CD4-positive, alpha-beta T cell treated with Interleukin-4 for 4 hours (primary cell): ENCODE data around the gene SEL1L3.

ENCODE experiments used
- DNase-seq: peaks from one replicate; pipeline ENCODE4 v3.0.0-alpha.2; 2020

The SEL1L3 gene

GRCh38 chr4:25815586-25815985 lies 47.2 kb downstream of the SEL1L3 start:
- no peak for DNase-seq

- DNase-seq: no peak
Measured at GRCh38 chr4:25814301-25815136, 48.3 kb downstream of the SEL1L3 start.

- no peak for DNase-seq
Measured at GRCh38 chr4:25813448-25814106, 49.2 kb downstream of the SEL1L3 start.

- DNase-seq: no peak
Measured at GRCh38 chr4:25811841-25812240, 50.9 kb downstream of the SEL1L3 start.

GRCh38 chr4:25811374-25811690 lies 51.5 kb downstream of the SEL1L3 start:
- no peak for DNase-seq

- no peak for DNase-seq
Measured at GRCh38 chr4:25810461-25811373, 52.1 kb downstream of the SEL1L3 start.

- DNase-seq: no peak
Measured at GRCh38 chr4:25809996-25810395, 52.8 kb downstream of the SEL1L3 start.

- DNase-seq: no peak
Measured at GRCh38 chr4:25807102-25807728, 55.6 kb downstream of the SEL1L3 start.

- DNase-seq: no peak
Measured at GRCh38 chr4:25805255-25805860, 57.4 kb downstream of the SEL1L3 start.

GRCh38 chr4:25803720-25804225 lies 59.0 kb downstream of the SEL1L3 start:
- no peak for DNase-seq

- DNase-seq: no peak
Measured at GRCh38 chr4:25801594-25801993, 61.2 kb downstream of the SEL1L3 start.

GRCh38 chr4:25800245-25800644 lies 62.5 kb downstream of the SEL1L3 start:
- DNase-seq: no peak

- DNase-seq: no peak
Measured at GRCh38 chr4:25799522-25799921, 63.3 kb downstream of the SEL1L3 start.

GRCh38 chr4:25797136-25797535 lies 65.7 kb downstream of the SEL1L3 start:
- no peak for DNase-seq

GRCh38 chr4:25795566-25796454 lies 67.0 kb downstream of the SEL1L3 start:
- DNase-seq: no peak

- DNase-seq: no peak
Measured at GRCh38 chr4:25795091-25795490, 67.7 kb downstream of the SEL1L3 start.

- no peak for DNase-seq
Measured at GRCh38 chr4:25792876-25793275, 69.9 kb downstream of the SEL1L3 start.

GRCh38 chr4:25792200-25792791 lies 70.5 kb downstream of the SEL1L3 start:
- no peak for DNase-seq

GRCh38 chr4:25790024-25790423 lies 72.8 kb downstream of the SEL1L3 start:
- DNase-seq: no peak

GRCh38 chr4:25788703-25789238 lies 74.0 kb downstream of the SEL1L3 start:
- DNase-seq: no peak
